SIG-M5 treated with dmso at 0.1 percent for 504 hours (cell line): ENCODE data around the gene FAM110A.
"Not testable (repeated sequence)": the region's sequence is repeated elsewhere in the genome, so short reads cannot be mapped to it uniquely, and the experiment has no call there.

ENCODE experiments used
- DNase-seq: peaks from one replicate; lab custom pipeline; 2025; ENCODE audit not compliant: unreplicated experiment; lab: John Stamatoyannopoulos, UW

FAM110A gene

DNA sequence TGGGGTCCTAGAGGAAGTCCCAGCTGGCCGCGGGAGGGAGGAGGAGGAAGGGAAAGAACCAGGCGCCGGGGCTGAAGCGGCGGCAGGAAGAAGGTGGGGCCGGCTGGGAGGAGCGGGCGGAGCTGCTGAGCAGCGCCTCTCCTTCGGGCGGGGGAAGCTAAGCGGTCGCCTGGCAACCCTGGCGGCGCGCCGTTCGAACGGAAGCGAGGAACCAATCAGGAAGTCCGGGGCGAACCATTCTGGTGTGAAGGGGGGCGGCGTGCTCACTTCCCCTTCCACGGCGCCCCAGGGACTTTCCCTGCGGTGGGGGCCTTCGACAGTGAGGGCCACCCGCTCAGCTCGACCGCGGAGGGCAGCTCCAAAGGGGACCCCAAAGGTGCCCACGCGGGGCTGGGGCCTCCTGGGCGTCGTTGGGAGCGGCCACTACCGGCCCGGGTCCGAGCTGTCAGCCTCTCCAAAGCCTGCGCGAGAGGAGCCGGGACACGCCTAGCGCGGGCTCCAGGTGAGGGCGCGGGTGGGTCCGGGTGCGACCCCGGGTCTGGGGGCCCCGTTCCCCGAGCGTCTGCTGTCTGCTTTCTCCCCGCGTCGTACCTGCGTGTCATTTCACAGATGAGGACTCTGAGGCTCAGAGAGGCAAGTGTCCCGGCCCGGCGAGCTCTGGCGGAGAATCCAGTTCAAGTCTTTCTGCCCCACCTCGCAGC lies at the start of gene FAM110A:
TSS of gene FAM110A (plus strand) at position 266 of the 701 bp plus-strand sequence. CDS start 11,090 bp downstream, outside the sequence.
- peak; percentile 96 for DNase-seq

DNA sequence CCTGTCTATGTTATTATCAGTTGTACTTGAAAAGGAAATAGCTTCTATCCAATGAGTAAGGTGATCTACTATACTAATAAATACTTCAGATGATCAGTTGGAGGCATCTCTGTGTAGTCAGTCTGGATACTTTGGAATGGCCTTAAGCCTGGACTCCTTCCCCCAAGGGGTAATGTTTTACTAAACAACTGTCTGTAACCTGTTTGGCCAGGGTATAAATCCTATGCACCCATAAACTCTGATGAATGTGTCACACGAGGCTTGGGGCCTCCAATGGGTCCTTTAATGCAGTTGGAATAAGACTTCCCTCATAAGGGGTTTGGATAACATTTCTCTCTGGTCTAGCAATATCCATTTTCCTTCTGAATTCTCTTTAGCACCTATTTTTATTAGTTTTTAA lies 45.7 kb upstream of the FAM110A start:
- DNase-seq, result no peak

DNA sequence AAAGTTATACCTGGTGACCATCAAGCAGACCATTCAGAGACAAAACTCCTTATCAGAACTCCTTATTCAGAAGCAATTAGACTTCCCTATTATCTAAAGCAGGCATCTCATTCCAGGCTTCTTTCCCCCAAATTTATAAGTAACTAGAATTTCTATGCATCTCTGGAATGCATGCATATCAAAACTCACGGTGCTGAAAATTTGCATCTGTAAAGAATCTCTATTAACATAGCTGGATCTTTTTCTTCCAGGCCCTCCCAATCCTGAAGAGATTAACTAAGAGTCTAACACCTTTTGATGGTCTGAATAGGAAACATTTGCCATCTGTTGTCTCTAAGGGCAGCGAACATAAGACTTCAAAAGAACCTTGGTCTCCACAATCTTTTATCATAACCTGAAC lies 42.5 kb upstream of the FAM110A start:
- DNase-seq, result no peak

DNA sequence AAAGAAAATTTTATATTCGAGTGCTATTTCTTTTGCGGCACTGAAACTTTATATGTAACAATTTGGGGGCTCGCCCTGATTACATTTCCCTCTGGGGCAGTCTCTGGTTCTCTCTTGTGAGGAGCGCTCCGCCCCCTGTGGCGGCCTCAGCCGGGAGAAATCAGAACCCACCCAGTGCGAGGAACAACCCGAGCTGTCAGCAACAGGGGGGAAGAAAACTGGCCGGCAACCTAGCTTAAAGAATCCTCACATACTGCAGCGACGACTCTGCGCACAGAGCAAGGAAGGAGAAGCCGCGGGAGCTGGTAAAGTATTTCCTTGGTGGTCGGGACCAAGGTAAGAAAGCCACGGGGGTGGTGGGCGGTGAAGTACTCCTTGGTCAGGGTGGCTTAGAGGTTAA lies 41.3 kb upstream of the FAM110A start:
- DNase-seq, result no peak

DNA sequence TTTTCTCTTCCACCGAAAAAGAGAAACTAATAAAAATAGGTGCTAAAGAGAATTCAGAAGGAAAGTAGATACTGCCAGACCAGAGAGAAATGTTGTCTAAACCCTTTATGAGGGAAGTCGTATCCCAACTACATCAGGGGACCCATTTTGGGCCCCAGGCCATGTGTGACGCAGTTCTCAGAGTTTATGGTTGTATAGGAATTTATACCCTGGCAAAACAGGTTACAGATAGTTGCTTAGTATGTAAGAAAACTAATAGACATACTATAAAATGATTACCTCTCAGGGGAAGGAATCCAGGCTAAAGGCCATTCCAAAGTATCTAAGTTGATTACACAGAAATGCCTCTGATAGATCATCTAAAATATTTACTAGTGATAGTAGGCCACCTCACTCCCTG lies 36.6 kb upstream of the FAM110A start:
- DNase-seq, result no peak

DNA sequence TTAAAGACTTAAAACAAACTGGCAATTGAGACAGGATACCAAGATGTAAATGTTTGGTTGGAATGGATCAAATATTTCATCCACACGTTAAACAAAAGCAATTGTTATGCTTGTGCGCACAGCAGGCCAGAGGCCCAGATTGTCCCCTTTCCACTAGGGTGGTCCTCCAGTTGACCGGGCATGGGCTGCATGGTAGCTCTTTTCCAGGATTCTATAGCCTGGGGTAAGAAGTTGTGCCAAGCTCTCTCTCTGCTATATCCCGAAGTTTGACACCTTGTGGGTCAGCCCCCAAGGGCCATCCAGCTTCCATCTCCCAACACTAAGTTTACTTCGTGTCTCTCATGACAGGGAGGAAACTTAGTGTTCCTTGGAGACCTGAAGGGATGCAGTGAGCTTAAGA lies 34.8 kb upstream of the FAM110A start:
- not testable (repeated sequence) for DNase-seq

DNA sequence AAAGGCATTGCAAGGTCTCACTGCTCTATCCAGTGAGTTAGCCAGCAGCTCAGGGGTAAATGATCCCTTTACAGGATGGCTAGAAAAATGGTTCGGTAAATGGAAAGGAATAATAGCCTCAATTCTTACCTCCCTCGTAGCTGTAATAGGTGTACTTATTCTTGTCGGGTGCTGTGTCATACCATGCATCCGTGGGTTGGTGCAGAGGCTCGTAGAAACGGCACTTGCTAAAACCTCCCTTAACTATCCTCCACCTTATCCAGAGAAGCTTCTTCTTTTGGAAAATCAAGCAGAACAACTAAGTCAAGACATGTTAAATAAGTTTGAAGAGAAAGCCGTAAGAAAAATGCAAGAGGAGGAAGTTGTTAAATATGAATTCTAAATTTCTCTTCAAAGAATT lies 33.5 kb upstream of the FAM110A start:
- not testable (repeated sequence) for DNase-seq

DNA sequence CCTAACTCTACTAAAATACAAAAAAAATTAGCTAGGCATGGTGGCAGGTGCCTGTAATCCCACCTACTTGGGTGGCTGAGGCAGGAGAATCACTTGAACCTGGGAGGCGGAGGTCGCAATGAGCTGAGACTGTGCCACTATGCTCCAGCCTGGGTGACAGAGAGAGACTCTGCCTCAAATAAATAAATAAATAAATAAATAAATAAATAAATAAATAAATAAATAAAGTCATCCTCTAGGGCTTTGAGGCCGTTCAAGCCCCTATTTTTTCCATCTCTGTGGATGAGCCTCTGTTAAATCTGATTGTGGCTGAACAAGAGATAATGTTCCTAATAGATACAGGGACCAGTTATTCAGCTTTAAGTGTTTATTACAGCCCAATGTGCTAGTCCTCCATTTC lies 31.8 kb upstream of the FAM110A start:
- DNase-seq, result no peak

DNA sequence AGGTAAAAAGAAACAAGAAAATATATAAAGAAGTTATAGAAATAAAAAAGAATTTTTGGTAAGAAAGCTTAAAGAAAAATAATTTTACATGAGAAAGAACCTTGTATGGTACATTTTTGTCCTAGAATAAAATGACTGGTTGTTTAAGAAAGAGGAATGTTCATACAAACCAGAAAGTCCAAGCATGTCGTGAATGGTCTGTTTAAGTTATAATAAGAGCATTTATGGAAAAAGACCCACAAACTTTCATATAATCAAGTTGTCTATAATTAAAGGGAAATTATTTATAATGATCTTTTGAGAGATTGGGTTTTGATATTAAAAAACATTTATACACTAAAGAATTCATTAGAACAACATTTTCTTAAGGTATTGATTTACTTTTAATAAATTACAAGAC lies 27.8 kb upstream of the FAM110A start:
- no peak for DNase-seq

DNA sequence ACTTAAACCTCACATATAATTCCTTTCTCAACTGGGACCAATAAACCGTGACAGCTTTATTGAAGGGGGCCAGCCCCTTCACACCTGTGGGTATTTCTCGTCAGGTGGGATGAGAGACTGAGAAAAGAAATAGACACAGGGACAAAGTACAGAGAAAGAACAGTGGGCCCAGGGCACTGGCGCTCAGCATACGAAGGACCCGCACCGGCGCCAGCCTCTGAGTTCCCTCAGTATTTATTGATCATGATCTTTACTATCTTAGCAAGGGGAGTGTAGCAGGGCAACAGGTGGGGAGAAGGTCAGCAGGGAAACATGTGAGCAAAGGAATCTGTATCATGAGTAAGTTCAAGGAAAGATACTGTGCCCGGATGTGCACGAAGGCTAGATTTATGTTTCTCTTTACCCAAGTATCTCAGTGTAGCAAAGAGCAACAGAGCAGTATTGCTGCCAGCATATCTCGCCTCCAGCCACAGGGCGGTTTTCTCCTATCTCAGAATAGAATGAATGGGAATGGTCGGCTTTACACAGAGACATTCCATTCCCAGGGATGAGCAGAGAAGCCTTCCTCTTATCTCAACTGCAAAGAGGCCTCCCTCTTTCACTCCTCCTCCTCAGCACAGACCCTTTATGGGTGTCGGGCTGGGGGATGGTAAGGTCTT lies 21.6 kb upstream of the FAM110A start:
- not testable (repeated sequence) for DNase-seq

DNA sequence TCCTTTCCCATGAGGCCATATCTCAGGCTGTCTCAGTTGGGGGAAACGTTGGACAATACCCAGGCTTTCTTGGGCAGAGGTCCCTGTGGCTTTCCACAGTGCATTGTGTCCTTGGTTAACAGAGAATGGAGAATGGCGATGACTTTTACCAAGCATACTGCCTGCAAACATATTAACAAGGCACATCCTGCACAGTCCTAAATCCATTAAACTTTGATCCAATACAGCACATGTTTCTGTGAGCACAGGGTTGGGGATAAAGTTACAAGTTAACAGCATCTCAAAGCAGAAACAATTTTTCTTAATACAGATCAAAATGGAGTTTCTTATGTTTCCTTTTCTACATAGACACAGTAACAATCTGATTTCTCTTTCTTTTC lies 21.1 kb upstream of the FAM110A start:
- DNase-seq, result not testable (repeated sequence)

DNA sequence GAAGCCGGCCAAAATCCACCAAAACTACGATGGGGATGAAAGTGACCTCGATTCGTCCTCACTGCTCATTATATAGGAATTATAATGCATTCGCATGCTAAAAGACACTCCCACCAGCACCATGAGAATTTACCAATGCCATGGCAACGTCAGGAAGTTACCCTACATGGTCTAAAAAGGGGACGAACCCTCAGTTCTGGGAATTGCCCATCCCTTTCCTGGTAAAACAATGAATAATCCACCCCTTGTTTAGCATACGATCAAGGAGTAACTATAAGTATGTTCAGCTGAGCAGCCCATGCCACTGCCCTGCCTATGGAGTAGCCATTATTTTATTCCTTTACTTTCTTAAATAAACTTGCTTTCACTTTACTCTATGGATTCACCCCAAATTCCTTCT lies 20.1 kb upstream of the FAM110A start:
- DNase-seq, result no peak

DNA sequence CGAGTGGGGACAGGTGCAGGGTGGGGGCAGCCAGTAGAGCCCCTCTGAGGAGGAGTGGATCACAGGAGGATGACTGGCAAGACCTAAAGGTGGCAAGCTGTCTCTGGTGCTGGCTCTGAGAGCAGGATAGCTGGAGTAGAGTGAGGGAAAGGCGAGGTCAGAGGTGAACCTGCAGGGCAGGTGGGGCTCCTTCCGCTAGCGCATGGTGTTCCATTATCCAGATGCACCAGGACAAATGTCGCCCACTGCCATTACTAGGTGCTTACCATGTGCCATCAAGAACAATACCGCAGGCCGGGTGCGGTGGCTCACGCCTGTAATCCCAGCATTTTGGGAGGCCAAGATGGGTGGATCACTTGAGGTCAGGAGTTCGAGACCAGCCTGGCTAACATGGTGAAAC lies 18.3 kb upstream of the FAM110A start:
- no peak for DNase-seq

DNA sequence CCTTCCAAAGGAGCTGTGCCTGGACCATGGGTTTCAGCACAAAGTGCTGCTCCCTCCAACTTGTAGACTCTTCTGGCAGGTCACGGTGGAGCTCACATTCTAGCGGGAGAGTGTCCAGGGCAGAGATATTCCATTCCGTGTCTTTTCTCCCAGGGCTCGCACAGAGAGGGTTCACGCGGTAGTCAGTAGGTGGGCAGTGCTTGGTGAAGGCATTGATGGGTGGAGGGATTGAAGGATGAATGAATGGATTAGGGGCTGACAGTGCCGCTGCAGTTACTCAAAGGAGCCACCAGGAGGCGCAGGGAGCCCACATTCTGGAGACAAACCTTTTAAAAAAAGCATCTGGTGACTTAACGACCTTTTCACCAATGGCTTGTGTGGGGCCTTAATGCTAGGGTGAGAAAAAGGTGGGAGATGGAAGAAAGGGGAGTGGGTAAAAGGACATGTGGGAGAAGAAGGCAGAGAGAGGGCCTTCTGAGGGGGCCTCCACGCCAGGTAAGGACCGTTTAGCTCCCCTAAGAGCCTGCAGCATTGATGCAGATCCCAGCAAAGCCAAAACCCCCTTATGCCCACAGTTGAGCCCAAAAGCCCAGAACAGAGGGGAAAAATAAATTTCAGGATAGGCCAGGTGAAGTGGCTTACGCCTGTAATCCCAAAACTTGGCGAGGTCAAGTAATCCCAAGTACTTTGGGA lies 17.5 kb upstream of the FAM110A start:
- DNase-seq, result peak; percentile 67

DNA sequence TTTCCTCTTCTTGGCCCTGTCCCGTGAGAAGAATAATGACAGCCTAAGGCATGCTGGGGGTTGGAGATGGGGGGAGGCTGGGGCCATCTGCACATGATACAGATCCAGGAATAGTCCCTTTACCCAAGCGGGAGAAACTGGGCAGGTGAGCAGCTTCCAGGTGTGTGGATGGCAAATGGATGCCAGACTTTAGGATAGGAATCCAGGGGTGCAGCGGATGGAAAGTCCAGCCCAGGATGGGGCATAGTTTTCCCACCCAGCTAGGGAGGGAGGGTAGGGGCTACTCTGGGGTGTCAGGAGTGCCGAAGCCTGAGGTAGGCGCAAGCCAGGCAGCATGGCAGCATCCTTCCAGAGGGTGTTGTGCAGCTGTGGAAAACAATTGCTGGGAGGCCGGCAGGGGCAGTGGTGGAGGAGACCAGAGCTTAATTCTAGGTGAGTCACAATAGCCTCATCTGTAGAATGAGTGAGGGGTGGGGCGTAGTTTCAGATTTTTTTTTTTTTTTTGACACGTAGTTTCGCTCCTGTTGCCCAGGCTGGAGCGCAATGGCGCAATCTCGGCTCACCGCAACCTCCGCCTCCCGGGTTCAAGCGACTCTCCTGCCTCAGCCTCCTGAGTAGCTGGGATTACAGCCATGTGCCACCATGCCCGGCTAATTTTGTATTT lies 15.4 kb upstream of the FAM110A start:
- DNase-seq, result no peak

DNA sequence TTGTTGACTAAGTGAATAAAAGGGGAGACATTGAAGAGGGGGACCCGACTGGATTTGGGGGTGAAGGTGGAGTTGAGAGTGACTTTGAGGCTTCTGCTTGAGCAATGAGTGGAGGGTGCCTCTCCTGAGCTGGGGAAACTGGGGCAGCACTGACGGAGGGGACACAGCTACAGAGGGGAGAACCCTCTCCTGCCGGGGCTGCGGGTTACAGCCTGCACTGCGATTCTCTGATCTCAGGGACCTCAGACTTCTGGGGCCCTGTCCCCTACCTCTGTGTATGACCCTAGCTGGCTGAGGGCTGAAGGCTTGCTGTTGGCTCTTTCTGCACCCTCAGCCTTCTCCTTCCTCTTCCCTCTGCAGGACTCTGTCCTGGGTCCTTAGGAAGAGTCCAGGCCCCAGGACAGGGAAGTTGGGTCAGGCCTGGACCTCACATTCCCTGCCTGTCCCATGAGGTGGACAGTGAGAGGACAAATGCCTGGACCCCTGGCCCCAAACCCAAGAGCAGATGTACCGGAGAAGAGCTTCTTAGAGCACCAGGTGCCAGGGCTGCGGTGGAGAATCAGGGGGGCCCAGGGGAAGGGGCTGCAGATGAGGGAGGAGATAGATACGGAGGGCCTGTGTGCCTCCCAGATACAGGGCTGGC lies 13.7 kb upstream of the FAM110A start:
- no peak for DNase-seq

DNA sequence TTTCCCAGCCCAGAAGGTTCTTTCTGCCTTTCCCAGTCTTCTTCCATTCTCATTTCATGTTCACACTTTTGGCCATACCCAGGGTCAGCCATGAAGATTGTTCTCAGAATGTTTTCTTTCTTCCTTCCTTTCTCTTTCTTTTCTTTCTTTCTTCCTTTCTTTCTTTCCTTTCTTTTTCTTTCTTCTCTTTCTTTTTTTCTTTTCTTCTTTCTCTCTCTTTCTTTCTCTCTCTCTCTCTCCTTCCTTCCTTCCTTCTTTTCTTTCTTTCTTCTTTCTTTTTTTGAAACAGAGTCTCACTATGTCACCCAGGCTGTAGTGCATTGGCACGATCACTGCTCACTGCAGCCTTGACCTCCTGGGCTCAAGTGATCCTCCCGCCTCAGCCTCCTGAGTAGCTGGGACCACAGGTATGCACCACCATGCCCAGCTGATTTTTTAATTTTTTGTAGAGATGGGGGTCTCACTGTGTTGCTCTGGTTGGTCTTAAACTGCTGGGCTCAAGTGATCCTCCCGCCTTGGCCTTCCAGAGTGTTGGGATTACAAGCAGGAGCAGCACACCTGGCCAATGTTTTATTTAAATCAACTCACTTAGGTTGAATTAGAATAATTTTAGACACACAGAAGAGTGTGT lies 13.1 kb upstream of the FAM110A start:
- DNase-seq, result no peak

DNA sequence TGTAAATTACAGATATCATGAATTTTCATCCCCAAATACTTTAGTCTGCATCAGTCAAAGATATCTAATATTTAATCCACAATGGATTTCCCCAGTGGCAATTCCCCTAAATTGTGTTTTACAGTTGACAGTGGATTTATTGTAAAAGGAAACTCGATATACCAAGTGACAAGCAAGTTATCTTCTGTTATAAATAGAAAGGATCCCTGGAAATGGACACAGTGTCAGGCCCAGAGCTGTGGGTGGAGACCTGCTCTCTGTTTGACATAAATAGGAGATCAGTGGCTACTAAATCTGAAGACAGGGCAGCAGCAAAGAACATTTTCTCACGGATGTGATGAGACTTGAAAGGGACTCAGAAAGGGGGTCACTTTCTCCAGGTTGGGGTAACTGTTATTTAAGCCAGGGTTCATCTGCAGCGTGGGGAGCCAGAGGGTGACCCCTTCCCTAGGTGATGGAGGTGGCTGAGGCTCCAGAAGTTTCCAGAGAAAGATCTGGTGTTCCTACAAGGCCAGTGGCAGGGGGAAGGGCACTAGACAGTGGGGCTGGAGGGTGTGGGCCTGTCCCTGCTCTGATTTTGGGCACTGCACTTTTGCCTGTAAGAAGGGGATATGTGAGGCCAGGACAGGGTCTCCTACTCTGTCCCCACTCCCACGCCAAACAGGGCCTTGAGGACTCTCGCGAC lies 12.3 kb upstream of the FAM110A start:
- no peak for DNase-seq

DNA sequence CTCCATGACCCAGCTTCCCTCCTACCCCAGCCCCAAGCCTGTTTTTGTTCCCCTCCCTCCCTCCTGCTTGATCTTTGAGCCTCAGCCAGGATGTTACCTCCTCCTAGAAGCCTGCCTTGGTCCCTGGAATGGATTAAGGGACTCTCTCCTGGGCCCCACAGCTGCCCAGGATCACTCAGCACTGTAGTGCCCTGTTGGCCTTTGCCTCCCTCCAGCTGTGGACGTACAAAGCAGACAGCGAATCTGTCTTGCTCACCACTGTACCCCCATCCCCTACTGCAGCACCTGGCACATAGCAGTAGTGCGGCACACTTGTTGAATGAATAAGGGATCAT lies 11.8 kb upstream of the FAM110A start:
- DNase-seq, result no peak
